Transverse colon (tissue), 4 donors: ENCODE results near the gene MARCHF3. TPM values are rescaled to one million over a fixed set of nuclear protein-coding genes. Genes with fewer than 3 reads are reported as not detected.

Source experiments
- DNase-seq: peaks from one replicate; pipeline ENCODE4 v3.0.0-alpha.2; 2019
- H3K27ac ChIP-seq, 4 donors: fragments of 200-600 bp; sonication (generic); 2 replicates each; pipeline ENCODE4 v1.5.1; 2016 to 2018; ENCODE audit warnings: inconsistent platforms in 4 of 4
- H3K27me3 ChIP-seq: fragments of 200-600 bp; sonication (generic); 2 replicates; pipeline ENCODE4 v1.5.1; 2017; ENCODE audit warnings: inconsistent platforms
- H3K36me3 ChIP-seq, 4 donors: fragments of 200-600 bp; sonication (generic); 2 replicates each; pipeline ENCODE4 v1.5.1; 2017 to 2019; ENCODE audit warnings: inconsistent platforms in 4 of 4
- H3K4me1 ChIP-seq, 4 donors: fragments of 200-600 bp; sonication (generic); 2 replicates each; pipeline ENCODE4 v1.5.1; 2017 to 2020; ENCODE audit warnings: inconsistent platforms in 4 of 4
- H3K4me3 ChIP-seq, 4 donors: fragments of 200-600 bp; sonication (generic); 1 replicate in 1 of 4; 2 replicates in 3 of 4; pipeline versions ENCODE4 v1.5.1 to v1.6.1; 2017 to 2019; ENCODE audit warnings: inconsistent platforms in 4 of 4
- H3K9me3 ChIP-seq, 2 donors: fragments of 200-600 bp; sonication (generic); 2 replicates each; pipeline ENCODE4 v1.5.1; 2017 to 2019; ENCODE audit warnings: inconsistent platforms in 2 of 2
- CTCF ChIP-seq, 5 experiments: fragments of 200-600 bp in 3 of 5; fragments of 450-650 bp in 2 of 5; sonication (generic) in 3 of 5; IDR thresholded peaks; 1 replicate in 2 of 5; 2 replicates in 3 of 5; pipeline ENCODE4 v1.5.1; 2016 to 2017; ENCODE audit warnings: antibody characterized with exemption in 5 of 5, inconsistent platforms in 3 of 5, mild to moderate bottlenecking in 2 of 5, moderate library complexity in 1 of 5
- EP300 ChIP-seq: sonication (generic); formaldehyde crosslinking; IDR thresholded peaks from one replicate; pipeline ENCODE4 v1.6.1; 2017; ENCODE audit warnings: antibody characterized with exemption, low read depth
- POLR2A ChIP-seq: fragments of 450-650 bp; IDR thresholded peaks from one replicate; pipeline ENCODE4 v1.6.1; 2016; ENCODE audit warnings: antibody characterized with exemption, mild to moderate bottlenecking, moderate library complexity
- POLR2AphosphoS5 ChIP-seq, 3 donors: sonication (generic); formaldehyde crosslinking; IDR thresholded peaks; one replicate each; pipeline ENCODE4 v1.6.1; 2016; ENCODE audit warnings: antibody characterized with exemption in 3 of 3
- WGBS, 2 donors: methylation state at CpG; one replicate each; pipeline ENCODE4 v1.1.5; 2018; ENCODE audit warnings: low coverage in 1 of 2; 5-methylcytosine and 5-hydroxymethylcytosine counted together
- in situ Hi-C, 4 donors: fragments of 200-750 bp; cut with MboI; loops; one replicate each; pipeline versions ENCODE4 v1.15.0 to v1.15.1; 2017; ENCODE audit warnings: low sequenced_read_pairs in 3 of 4, low pct_ligation_motif_present in 1 of 4, low pct_unique_long_range_greater_than_20kb in 1 of 4
- intact Hi-C: fragments of 100-400 bp; cut with DNase I; formaldehyde crosslinking; loops from one replicate; pipeline ENCODE4 v1.15.1; 2023; ENCODE audit warnings: low total_unique reads
- total RNA-seq, 4 donors: library from RNA; depleted of rRNA; stranded (reverse); fragments of >200 nt; gene quantifications; one replicate each; pipeline ENCODE4 v1.1.0, GENCODE V29; 2016

The MARCHF3 gene
- total RNA-seq, 4 donors from 2014 or later, result 20.3 to 29.6 (median 23.0) TPM

GRCh38 chr5:126858441-126858840, 171.9 kb downstream of the MARCHF3 start:
- DNase-seq, result no peak
- Histone ChIP-seq H3K27ac (peak overlapping the region in 1 of 4 donors; percentile 43), H3K9me3 (no peaks in the 10 kb centered on the region), H3K4me3 (no peak overlapping the region), H3K36me3 (no peaks in the 10 kb centered on the region), H3K27me3 (no peaks in the 10 kb centered on the region), H3K4me1 (peaks cover 0 to 4% (median 1%) of the 10 kb centered on the region in 4 donors)
- TF ChIP-seq CTCF (IDR thresholded peaks at IDR 0.05) (no peak), POLR2AphosphoS5 (IDR thresholded peaks at IDR 0.05) (no peak), EP300 (no peak), POLR2A (no peak)
- intact Hi-C loops (loop anchor here (10.0 kb wide), 1 partner anchor 166 kb away; no protein-coding TSS in a partner anchor), in situ Hi-C loops (loop anchor here in 1 of 4 donors (25.0 kb wide), 1 partner anchor 179 kb away; the partner anchor contains the start of gene MARCHF3)
- WGBS, 2 donors, result 84 to 93% methylated on average over 3 to 11 of the region's 11 CpGs

- peak overlapping the region in 2 of 4 donors; percentile 18 to 43 for H3K27ac ChIP-seq
- in situ Hi-C loops, result loop anchor here in 1 of 4 donors (25.0 kb wide), 1 partner anchor 180 kb away; the partner anchor contains the start of gene MARCHF3
- no peaks in the 10 kb centered on the region for H3K27me3 ChIP-seq
- peaks cover 0 to 5% (median 1%) of the 10 kb centered on the region in 4 donors for H3K4me1 ChIP-seq
- TF ChIP-seq POLR2AphosphoS5 (IDR thresholded peaks at IDR 0.05), result peak in 2 of 3 donors; percentile 50 to 63
- TF ChIP-seq POLR2A, result no peak
- TF ChIP-seq EP300, result no peak
- TF ChIP-seq CTCF (IDR thresholded peaks at IDR 0.05), result no peak
- no peaks in the 10 kb centered on the region for H3K9me3 ChIP-seq
- WGBS, 2 donors, result 83 to 89% methylated on average over 6 to 13 of the region's 13 CpGs
- no peak for DNase-seq
- H3K36me3 ChIP-seq, result no peaks in the 10 kb centered on the region
- intact Hi-C loops, result loop anchor here (10.0 kb wide), 1 partner anchor 167 kb away; no protein-coding TSS in a partner anchor
- H3K4me3 ChIP-seq, result no peak overlapping the region
Measured at GRCh38 chr5:126857472-126858410, 172.6 kb downstream of the MARCHF3 start.

GRCh38 chr5:126855266-126855665, 175.1 kb downstream of the MARCHF3 start:
- intact Hi-C loops (loop anchor here (10.0 kb wide), 1 partner anchor 170 kb away; no protein-coding TSS in a partner anchor), in situ Hi-C loops (loop anchor here in 1 of 4 donors (25.0 kb wide), 1 partner anchor 182 kb away; the partner anchor contains the start of gene MARCHF3)
- Histone ChIP-seq H3K9me3 (no peaks in the 10 kb centered on the region), H3K4me1 (peaks cover 0 to 17% (median 1%) of the 10 kb centered on the region in 4 donors), H3K36me3 (no peaks in the 10 kb centered on the region), H3K27ac (no peak overlapping the region), H3K27me3 (no peaks in the 10 kb centered on the region), H3K4me3 (no peak overlapping the region)
- WGBS, 2 donors, result 67 to 87% methylated on average over 7 to 8 of the region's 8 CpGs
- DNase-seq, result no peak
- TF ChIP-seq EP300, result no peak
- TF ChIP-seq POLR2AphosphoS5 (IDR thresholded peaks at IDR 0.05), result no peak
- TF ChIP-seq CTCF (IDR thresholded peaks at IDR 0.05), result no peak
- TF ChIP-seq POLR2A, result no peak

- no peaks in the 10 kb centered on the region for H3K9me3 ChIP-seq
- DNase-seq, result no peak
- H3K27ac ChIP-seq, result no peak overlapping the region
- H3K4me3 ChIP-seq, result no peak overlapping the region
- H3K36me3 ChIP-seq, result no peaks in the 10 kb centered on the region
- no peak for TF ChIP-seq EP300
- TF ChIP-seq POLR2A, result no peak
- no peak for TF ChIP-seq POLR2AphosphoS5 (IDR thresholded peaks at IDR 0.05)
- TF ChIP-seq CTCF (IDR thresholded peaks at IDR 0.05), result no peak
- peaks cover 0 to 17% (median 1%) of the 10 kb centered on the region in 4 donors for H3K4me1 ChIP-seq
- no peaks in the 10 kb centered on the region for H3K27me3 ChIP-seq
- intact Hi-C loops (loop anchor here (10.0 kb wide), 1 partner anchor 170 kb away; no protein-coding TSS in a partner anchor), in situ Hi-C loops (loop anchor here in 1 of 4 donors (25.0 kb wide), 1 partner anchor 183 kb away; the partner anchor contains the start of gene MARCHF3)
- WGBS, 2 donors, result 99% methylated on average over 23 of the region's 35 CpGs; no CpG with 5 or more reads in 1 of the 2 donors
Measured at GRCh38 chr5:126854526-126855110, 175.7 kb downstream of the MARCHF3 start.
